OCI-LY7 (cell line): ENCODE results near the gene SSU72. TPM values are rescaled to one million over a fixed set of nuclear protein-coding genes. Genes with fewer than 3 reads are reported as not detected.

Experiments
- BruUV-seq: library from RNA; stranded (reverse); fragments of 400-500 nt; replicated peaks from 2 replicates; lab custom pipeline; 2021; lab: Mats Ljungman, UMichigan
- CTCF ChIA-PET: fragments of 300-600 bp; sonication (Branson Sonifier 250); formaldehyde crosslinking; loops from one replicate; lab custom pipeline; 2022; ENCODE audit warnings: antibody characterized with exemption; ENCODE audit not compliant: unreplicated experiment; lab: Charles Lee
- POLR2A ChIA-PET: fragments of 300-600 bp; sonication (Branson Sonifier 250); formaldehyde crosslinking; loops from one replicate; lab custom pipeline; 2022; ENCODE audit warnings: antibody characterized with exemption; lab: Charles Lee
- DNase-seq: peaks from one replicate; pipeline ENCODE4 v3.0.0-alpha.2; 2015; ENCODE audit warnings: low spot score
- H2AFZ ChIP-seq: fragments of 200-600 bp; sonication (generic), shearing (Covaris generic); 2 replicates; pipeline ENCODE4 v1.6.1; 2014; ENCODE audit warnings: mild to moderate bottlenecking, antibody characterized with exemption, low read length, moderate library complexity
- H3K27ac ChIP-seq: fragments of 200-600 bp; sonication (generic); 2 replicates; pipeline ENCODE4 v1.5.1; 2014; ENCODE audit warnings: mixed run types, low read depth, mild to moderate bottlenecking, moderate library complexity, low read length, inconsistent platforms; ENCODE audit not compliant: poor library complexity, severe bottlenecking
- H3K36me3 ChIP-seq: fragments of 200-600 bp; sonication (generic); 2 replicates; pipeline ENCODE4 v1.6.1; 2014; ENCODE audit warnings: mild to moderate bottlenecking, antibody characterized with exemption, low read length, moderate library complexity, mixed read lengths; ENCODE audit not compliant: insufficient read depth
- H3K4me1 ChIP-seq: fragments of 200-600 bp; sonication (generic); 2 replicates; pipeline ENCODE4 v1.5.1; 2014; ENCODE audit warnings: mild to moderate bottlenecking, low read length; ENCODE audit not compliant: insufficient read depth, poor library complexity, severe bottlenecking
- H3K4me2 ChIP-seq: fragments of 200-600 bp; sonication (generic); 2 replicates; pipeline ENCODE4 v1.6.1; 2014; ENCODE audit warnings: mild to moderate bottlenecking, low read length
- H3K4me3 ChIP-seq: fragments of 200-600 bp; sonication (generic); 2 replicates; pipeline ENCODE4 v1.5.1; 2014; ENCODE audit warnings: mild to moderate bottlenecking, low read depth, low read length; ENCODE audit not compliant: poor library complexity, severe bottlenecking
- H3K79me2 ChIP-seq: fragments of 200-600 bp; sonication (generic); 2 replicates; pipeline ENCODE4 v1.6.1; 2016; ENCODE audit warnings: low read depth, mild to moderate bottlenecking, low read length, moderate library complexity, mixed read lengths; ENCODE audit not compliant: insufficient read depth
- H3K9me2 ChIP-seq: fragments of 200-600 bp; sonication (generic); 2 replicates; pipeline ENCODE4 v1.6.1; 2016; ENCODE audit warnings: mild to moderate bottlenecking, low read length, mixed read lengths; ENCODE audit not compliant: insufficient read depth
- H3K9me3 ChIP-seq: fragments of 200-600 bp; sonication (generic); 2 replicates; pipeline ENCODE4 v1.6.1; 2014; ENCODE audit warnings: mild to moderate bottlenecking, mixed run types, low read length, mixed read lengths
- H4K20me1 ChIP-seq: fragments of 200-600 bp; sonication (generic); 2 replicates; pipeline ENCODE4 v1.6.1; 2014; ENCODE audit warnings: mild to moderate bottlenecking, antibody characterized with exemption, low read length, moderate library complexity, mixed read lengths; ENCODE audit not compliant: insufficient read depth
- CTCF ChIP-seq: fragments of 200-600 bp; sonication (generic); conservative IDR thresholded peaks from 2 replicates; pipeline ENCODE4 v1.5.1; 2014; ENCODE audit warnings: mild to moderate bottlenecking, antibody characterized with exemption, low read length, moderate library complexity, mixed read lengths
- EZH2phosphoT487 ChIP-seq: fragments of 200-600 bp; sonication (generic); IDR thresholded peaks from 2 replicates; pipeline ENCODE4 v1.6.1; 2018; ENCODE audit warnings: low read depth, borderline replicate concordance, mild to moderate bottlenecking, mixed run types, antibody characterized with exemption, low read length, moderate library complexity, mixed read lengths
- intact Hi-C: fragments of 100-400 bp; cut with micrococcal nuclease; formaldehyde crosslinking; loops from one replicate; pipeline ENCODE4 v1.10.0; 2022; ENCODE audit not compliant: unreplicated experiment
- total RNA-seq, 2 experiments: library from RNA; depleted of rRNA in 1 of 2; stranded (reverse); fragments of >200 nt in 1 of 2; shearing (Covaris generic) in 1 of 2; gene quantifications; 2 replicates each; pipeline ENCODE4 v1.2.3, GENCODE V29; 2014 to 2022

Gene SSU72
- total RNA-seq, 2 experiments from 2014 or later, result 97.7 to 149 TPM

- Histone ChIP-seq H2AFZ (no peak overlapping the region), H3K4me3 (no peak overlapping the region), H3K4me2 (no peak overlapping the region), H3K9me3 (no peaks in the 10 kb centered on the region), H3K9me2 (no peaks in the 10 kb centered on the region), H4K20me1 (no peaks in the 10 kb centered on the region; the same call in 1 of the 2 replicates), H3K4me1 (peaks cover 11% of the 10 kb centered on the region), H3K36me3 (no peaks in the 10 kb centered on the region), H3K27ac (no peak overlapping the region), H3K79me2 (no peaks in the 10 kb centered on the region)
- ChIA-PET CTCF (no interaction called here), POLR2A (no interaction called here)
- BruUV-seq, result no TSS peak
- DNase-seq, result no peak
- TF ChIP-seq EZH2phosphoT487 (no peak), CTCF (no peak)
- intact Hi-C loops, result no loop called here
These were observed 45.9 kb upstream of the SSU72 start for GRCh38 chr1:1620433-1621139.

- Histone ChIP-seq H3K79me2 (peaks cover under 1% of the 10 kb centered on the region; the same call in 1 of the 2 replicates), H3K36me3 (no peaks in the 10 kb centered on the region), H3K4me3 (no peak overlapping the region), H2AFZ (no peak overlapping the region), H3K9me3 (no peaks in the 10 kb centered on the region), H3K27ac (no peak overlapping the region), H3K4me2 (no peak overlapping the region), H3K4me1 (peaks cover 11% of the 10 kb centered on the region), H3K9me2 (no peaks in the 10 kb centered on the region), H4K20me1 (no peaks in the 10 kb centered on the region; the same call in 1 of the 2 replicates)
- peak; percentile 71 for TF ChIP-seq CTCF
- no peak for TF ChIP-seq EZH2phosphoT487
- ChIA-PET CTCF (no interaction called here), POLR2A (no interaction called here)
- BruUV-seq, result no TSS peak
- intact Hi-C loops, result loop anchor here (5.0 kb wide), 1 partner anchor 48 kb away; the partner anchor contains the start of gene SSU72
- peak; percentile 27 for DNase-seq
These were observed 45.3 kb upstream of the SSU72 start for GRCh38 chr1:1619917-1620361.
